CD4-positive, CD25-positive, alpha-beta regulatory T cell (primary cell): ENCODE results near the gene SLC19A2. TPM values are rescaled to one million over a fixed set of nuclear protein-coding genes. Genes with fewer than 3 reads are reported as not detected.

Experiments
- ATAC-seq, 2 donors: fragments of 150-1000 bp; cut with Tn5 transposase; one replicate each; pipeline ENCODE4 v1.10.0; 2021; ENCODE audit warnings: low read depth in 2 of 2, moderate number of reproducible peaks in 2 of 2, moderate library complexity in 1 of 2
- DNase-seq, 3 donors: peaks; one replicate each; pipeline versions ENCODE4 v3.0.0 to v3.0.0-alpha.2; 2012 to 2022; ENCODE audit warnings: mixed read lengths in 1 of 3
- H3K27ac ChIP-seq: one replicate; pipeline ENCODE4 v1.7.0; 2013; ENCODE audit warnings: mild to moderate bottlenecking, low read length; ENCODE audit not compliant: insufficient read depth, poor library complexity, severe bottlenecking
- H3K27me3 ChIP-seq: one replicate; pipeline ENCODE4 v1.7.0; 2013; ENCODE audit warnings: low read length; ENCODE audit not compliant: control insufficient read depth, insufficient read depth
- H3K36me3 ChIP-seq: one replicate; pipeline ENCODE4 v1.7.0; 2013; ENCODE audit warnings: mild to moderate bottlenecking, low read length, moderate library complexity; ENCODE audit not compliant: control insufficient read depth, insufficient read depth
- H3K4me1 ChIP-seq: 2 replicates; pipeline ENCODE4 v1.7.0; 2013; ENCODE audit warnings: mild to moderate bottlenecking, low read length; ENCODE audit not compliant: insufficient read depth, control insufficient read depth, poor library complexity, severe bottlenecking
- H3K4me3 ChIP-seq: one replicate; pipeline ENCODE4 v1.7.0; 2013; ENCODE audit warnings: low read depth, mild to moderate bottlenecking, low read length, moderate library complexity
- H3K9me3 ChIP-seq, 2 experiments: 1 replicate in 1 of 2; 2 replicates in 1 of 2; pipeline ENCODE4 v1.7.0; 2013; ENCODE audit warnings: low read length in 2 of 2, mild to moderate bottlenecking in 1 of 2, moderate library complexity in 1 of 2; ENCODE audit not compliant: control insufficient read depth in 2 of 2
- H3K27ac Mint-ChIP-seq, 3 donors: one replicate each; pipeline ENCODE4 v1.8.0; 2020 to 2022; ENCODE audit warnings: mild to moderate bottlenecking in 3 of 3, mixed read lengths in 3 of 3, moderate library complexity in 2 of 3
- H3K27me3 Mint-ChIP-seq: one replicate; pipeline ENCODE4 v1.8.0; 2022; ENCODE audit warnings: mild to moderate bottlenecking, mixed read lengths
- H3K36me3 Mint-ChIP-seq: one replicate; pipeline ENCODE4 v1.8.0; 2020; ENCODE audit warnings: mixed read lengths
- H3K4me1 Mint-ChIP-seq, 4 donors: one replicate each; pipeline ENCODE4 v1.8.0; 2020 to 2022; ENCODE audit warnings: mixed read lengths in 4 of 4, mild to moderate bottlenecking in 1 of 4
- H3K4me3 Mint-ChIP-seq, 4 donors: one replicate each; pipeline ENCODE4 v1.8.0; 2020 to 2022; ENCODE audit warnings: mild to moderate bottlenecking in 4 of 4, mixed read lengths in 4 of 4, moderate library complexity in 3 of 4
- H3K9me3 Mint-ChIP-seq, 7 donors: one replicate each; pipeline ENCODE4 v1.8.0; 2020 to 2022; ENCODE audit warnings: mixed read lengths in 7 of 7, mild to moderate bottlenecking in 3 of 7, moderate library complexity in 2 of 7
- polyA plus RNA-seq, 4 donors: library from polyadenylated mRNA; unstranded; fragments of 300-500 nt; fragmentation: Illumina TruSeq; gene quantifications; one replicate each; pipeline ENCODE4 v1.2.3, GENCODE V29; 2021
- total RNA-seq: library from RNA; stranded (reverse); gene quantifications from one replicate; pipeline ENCODE4 v1.2.3, GENCODE V29; 2022

Gene SLC19A2
- total and polyA plus RNA-seq, 5 donors from 2014 or later: 0.48 to 4.3 (median 0.83) TPM

GRCh38 chr1:169483500-169483966 is 2.2 kb downstream of the SLC19A2 start:
- no peaks in the 10 kb centered on the region for H3K36me3 Mint-ChIP-seq
- no peaks in the 10 kb centered on the region for H3K36me3 ChIP-seq
- peak overlapping the region; percentile 16 for H3K4me3 ChIP-seq
- peak overlapping the region in 1 of 3 donors; percentile 14 for H3K27ac Mint-ChIP-seq
- peaks cover 5% of the 10 kb centered on the region for H3K27me3 Mint-ChIP-seq
- no peaks in the 10 kb centered on the region for H3K9me3 Mint-ChIP-seq
- peak overlapping the region; percentile 4 to 95 (median 62) for H3K4me3 Mint-ChIP-seq
- H3K9me3 ChIP-seq: no peaks in the 10 kb centered on the region
- DNase-seq (no peak), ATAC-seq (no peak)
- no peaks in the 10 kb centered on the region for H3K27me3 ChIP-seq
- no peak overlapping the region for H3K27ac ChIP-seq
- peaks cover 26% of the 10 kb centered on the region for H3K4me1 ChIP-seq
- H3K4me1 Mint-ChIP-seq: peaks cover 22 to 61% (median 46%) of the 10 kb centered on the region in 4 donors

- Mint-ChIP-seq H3K27ac (no peak overlapping the region), H3K27me3 (no peaks in the 10 kb centered on the region), H3K9me3 (no peaks in the 10 kb centered on the region), H3K4me3 (no peak overlapping the region), H3K36me3 (peaks cover 14% of the 10 kb centered on the region), H3K4me1 (peaks cover 16 to 30% (median 24%) of the 10 kb centered on the region in 4 donors)
- H3K27me3 ChIP-seq: no peaks in the 10 kb centered on the region
- H3K4me1 ChIP-seq: peaks cover 12% of the 10 kb centered on the region
- no peak overlapping the region for H3K4me3 ChIP-seq
- DNase-seq: no peak
- no peak overlapping the region for H3K27ac ChIP-seq
- H3K9me3 ChIP-seq: no peaks in the 10 kb centered on the region
- H3K36me3 ChIP-seq: peaks cover 4% of the 10 kb centered on the region
- ATAC-seq: no peak
Observed at GRCh38 chr1:169479363-169480066, 6.2 kb downstream of the SLC19A2 start.

- ATAC-seq: no peak
- Mint-ChIP-seq H3K4me1 (peaks cover 5 to 18% (median 14%) of the 10 kb centered on the region in 4 donors), H3K36me3 (peaks cover 14% of the 10 kb centered on the region), H3K9me3 (no peaks in the 10 kb centered on the region), H3K27me3 (no peaks in the 10 kb centered on the region), H3K4me3 (no peak overlapping the region), H3K27ac (no peak overlapping the region)
- H3K36me3 ChIP-seq: peaks cover 4% of the 10 kb centered on the region
- H3K4me3 ChIP-seq: no peak overlapping the region
- H3K27ac ChIP-seq: no peak overlapping the region
- H3K27me3 ChIP-seq: no peaks in the 10 kb centered on the region
- H3K4me1 ChIP-seq: no peaks in the 10 kb centered on the region
- no peak for DNase-seq
- H3K9me3 ChIP-seq: no peaks in the 10 kb centered on the region
Observed at GRCh38 chr1:169478094-169478672, 7.6 kb downstream of the SLC19A2 start.

GRCh38 chr1:169475806-169476387 is 9.8 kb downstream of the SLC19A2 start:
- H3K27me3 Mint-ChIP-seq: no peaks in the 10 kb centered on the region
- no peaks in the 10 kb centered on the region for H3K4me1 ChIP-seq
- no peak overlapping the region for H3K4me3 Mint-ChIP-seq
- no peak overlapping the region for H3K27ac Mint-ChIP-seq
- no peak overlapping the region for H3K4me3 ChIP-seq
- H3K36me3 Mint-ChIP-seq: peaks cover 14% of the 10 kb centered on the region
- no peak for DNase-seq
- H3K36me3 ChIP-seq: peaks cover 4% of the 10 kb centered on the region
- H3K27me3 ChIP-seq: no peaks in the 10 kb centered on the region
- peaks cover 0 to 6% (median 3%) of the 10 kb centered on the region in 4 donors for H3K4me1 Mint-ChIP-seq
- H3K9me3 Mint-ChIP-seq: no peaks in the 10 kb centered on the region
- no peaks in the 10 kb centered on the region for H3K9me3 ChIP-seq
- ATAC-seq: no peak
- H3K27ac ChIP-seq: no peak overlapping the region

GRCh38 chr1:169474302-169474995 is 11.3 kb downstream of the SLC19A2 start:
- H3K27ac Mint-ChIP-seq: no peak overlapping the region
- no peak for ATAC-seq

GRCh38 chr1:169473347-169473746 is 12.4 kb downstream of the SLC19A2 start:
- Histone ChIP-seq H3K27ac (no peak overlapping the region), H3K9me3 (no peaks in the 10 kb centered on the region), H3K27me3 (no peaks in the 10 kb centered on the region), H3K4me1 (no peaks in the 10 kb centered on the region), H3K4me3 (no peak overlapping the region), H3K36me3 (peaks cover 4% of the 10 kb centered on the region)
- peaks cover 0 to 2% (median 0%) of the 10 kb centered on the region in 4 donors for H3K4me1 Mint-ChIP-seq
- DNase-seq (no peak), ATAC-seq (no peak)
- H3K9me3 Mint-ChIP-seq: no peaks in the 10 kb centered on the region
- H3K27me3 Mint-ChIP-seq: no peaks in the 10 kb centered on the region
- no peak overlapping the region for H3K4me3 Mint-ChIP-seq
- H3K27ac Mint-ChIP-seq: no peak overlapping the region
- peaks cover 17% of the 10 kb centered on the region for H3K36me3 Mint-ChIP-seq

More at GRCh38 chr1:169474302-169474995, 11.3 kb downstream of the SLC19A2 start:
- H3K36me3 Mint-ChIP-seq: peaks cover 17% of the 10 kb centered on the region
- no peaks in the 10 kb centered on the region for H3K9me3 ChIP-seq
- no peaks in the 10 kb centered on the region for H3K4me1 ChIP-seq
- H3K27me3 Mint-ChIP-seq: no peaks in the 10 kb centered on the region
- no peaks in the 10 kb centered on the region for H3K9me3 Mint-ChIP-seq
- no peak overlapping the region for H3K4me3 Mint-ChIP-seq
- H3K4me3 ChIP-seq: no peak overlapping the region
- DNase-seq: no peak
- peaks cover 0 to 6% (median 1%) of the 10 kb centered on the region in 4 donors for H3K4me1 Mint-ChIP-seq
- no peak overlapping the region for H3K27ac ChIP-seq
- peaks cover 4% of the 10 kb centered on the region for H3K36me3 ChIP-seq
- no peaks in the 10 kb centered on the region for H3K27me3 ChIP-seq

- Mint-ChIP-seq H3K36me3 (peaks cover 20% of the 10 kb centered on the region), H3K27ac (no peak overlapping the region), H3K9me3 (no peaks in the 10 kb centered on the region), H3K27me3 (no peaks in the 10 kb centered on the region), H3K4me1 (peaks cover 0 to 2% (median 0%) of the 10 kb centered on the region in 4 donors), H3K4me3 (no peak overlapping the region)
- H3K36me3 ChIP-seq: peaks cover 4% of the 10 kb centered on the region
- no peaks in the 10 kb centered on the region for H3K27me3 ChIP-seq
- ATAC-seq (no peak), DNase-seq (no peak)
- H3K4me1 ChIP-seq: no peaks in the 10 kb centered on the region
- H3K9me3 ChIP-seq: no peaks in the 10 kb centered on the region
- H3K4me3 ChIP-seq: no peak overlapping the region
- H3K27ac ChIP-seq: no peak overlapping the region
Observed at GRCh38 chr1:169472738-169473137, 13.0 kb downstream of the SLC19A2 start.
